GM18858 (cell line): Measurements from ENCODE around the gene C6orf136.
A peak's percentile ranks its signal among the peaks of the same experiment; 100 is the strongest.

ENCODE experiments used
- ATAC-seq: cut with Tn5 transposase; IDR thresholded peaks from one replicate; pipeline ENCODE4 v1.9.1; 2021; ENCODE audit not compliant: unreplicated experiment

C6orf136 gene

GRCh38 chr6:30615958-30616810, 30.7 kb upstream of the C6orf136 start:
- ATAC-seq: no peak

DNA sequence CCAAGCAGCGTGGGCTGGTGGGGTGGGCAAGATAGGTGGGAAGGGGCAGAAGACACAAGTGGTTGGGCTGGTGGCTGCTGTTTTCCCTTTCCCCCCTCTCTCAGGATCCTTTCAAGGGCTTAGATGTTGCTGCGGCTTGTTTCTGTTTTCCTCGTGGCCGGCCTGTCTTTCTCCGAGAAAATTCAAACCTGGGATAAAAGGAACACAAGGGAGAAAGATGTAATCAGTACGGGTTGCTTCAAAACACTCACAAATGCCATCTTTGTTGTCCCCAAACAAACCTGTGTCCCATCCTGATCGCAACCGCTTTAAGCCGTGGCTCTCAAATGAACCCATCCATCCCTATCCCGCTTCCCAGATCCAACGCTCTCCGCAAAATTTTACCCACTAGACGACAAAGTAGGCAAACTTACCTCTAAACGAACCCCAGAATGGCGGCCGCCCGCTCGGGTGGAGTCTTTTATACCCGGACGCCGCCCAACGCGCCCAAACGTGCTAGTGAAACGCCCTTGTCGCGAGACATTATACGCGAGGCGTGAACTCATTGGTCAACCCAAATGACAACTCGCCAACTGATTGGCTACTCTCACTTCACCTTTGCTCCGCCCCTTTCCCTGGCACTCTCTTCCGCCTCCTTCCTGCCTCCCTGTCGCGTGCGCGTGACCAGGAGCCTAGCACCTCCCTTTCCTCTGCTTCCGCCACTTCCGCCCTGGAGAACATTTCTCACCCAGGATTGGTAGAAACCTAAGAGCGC, 29.9 kb upstream of the C6orf136 start, which contains the start of gene PPP1R10:
TSS of gene PPP1R10 (minus strand) at position 433 of the 754 bp plus-strand sequence. CDS start 7,299 bp downstream, outside the sequence.
- peak; percentile 46 for ATAC-seq

DNA sequence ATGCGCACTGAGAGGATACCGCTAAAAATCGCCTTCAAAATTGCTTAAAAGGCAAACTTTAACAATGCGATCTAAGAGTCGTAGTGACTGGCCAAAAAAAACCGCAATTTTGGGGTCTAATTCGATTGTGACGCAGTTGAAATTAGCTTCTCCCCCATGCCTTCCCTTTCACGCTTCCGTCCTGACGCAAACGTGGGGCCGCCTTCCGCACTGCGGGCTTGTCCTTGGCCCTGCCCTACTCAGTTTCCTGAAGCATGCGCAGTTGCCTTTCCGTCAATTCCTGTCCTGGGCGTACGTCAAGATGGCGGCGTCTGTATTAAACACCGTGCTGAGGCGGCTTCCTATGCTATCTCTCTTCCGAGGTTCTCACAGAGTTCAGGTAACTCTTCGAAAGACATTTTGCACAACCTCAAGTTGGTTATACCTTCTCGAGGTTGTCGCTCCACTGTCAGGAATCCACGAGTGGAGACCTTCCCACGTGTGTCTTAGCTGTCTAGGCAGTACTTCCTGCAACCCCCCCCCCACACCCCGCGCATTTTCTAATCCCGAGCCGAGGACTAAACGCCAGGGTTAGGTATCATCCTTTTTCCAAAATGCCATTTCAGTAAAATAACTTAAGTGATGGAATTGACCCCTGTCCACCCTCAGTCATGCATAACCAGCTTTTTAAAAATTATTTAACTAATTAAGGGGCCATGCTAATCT, 29.2 kb upstream of the C6orf136 start, which contains the start of gene MRPS18B:
TSS of gene MRPS18B (plus strand) at position 276 of the 705 bp plus-strand sequence. CDS start at position 302, 26 bp downstream.
- peak; percentile 39 for ATAC-seq

- ATAC-seq: no peak
Observed at GRCh38 chr6:30618270-30618797, 28.6 kb upstream of the C6orf136 start.

- no peak for ATAC-seq
Observed at GRCh38 chr6:30619561-30619960, 27.4 kb upstream of the C6orf136 start.

- ATAC-seq: no peak
Observed at GRCh38 chr6:30625511-30625910, 21.4 kb upstream of the C6orf136 start.

- no peak for ATAC-seq
Observed at GRCh38 chr6:30626484-30627366, 20.2 kb upstream of the C6orf136 start, which contains the start of gene ATAT1. TSS of gene ATAT1 (plus strand) at chr6:30626874.

DNA sequence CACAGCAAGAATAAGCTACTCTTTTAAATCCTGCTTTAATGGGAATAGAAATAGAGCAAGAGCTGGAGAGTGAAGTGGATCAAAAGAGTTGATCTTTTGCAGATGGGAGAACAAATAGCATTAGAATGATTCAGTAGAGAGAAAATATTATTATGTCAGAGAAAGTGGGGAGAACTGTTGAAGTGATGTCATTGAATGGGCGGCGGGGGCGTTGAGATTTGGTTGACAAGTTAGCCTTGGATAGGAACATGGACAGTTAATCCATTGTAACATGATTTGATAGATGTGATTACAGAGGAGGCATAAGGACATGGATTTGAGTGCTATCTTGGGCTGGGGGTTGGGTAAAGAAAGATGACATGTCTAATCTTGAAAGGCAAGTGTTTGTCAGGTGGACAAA, 11.1 kb upstream of the C6orf136 start:
- no peak for ATAC-seq

- no peak for ATAC-seq
Observed at GRCh38 chr6:30640481-30640880, 6.5 kb upstream of the C6orf136 start.

GRCh38 chr6:30641048-30641447, 5.9 kb upstream of the C6orf136 start:
- ATAC-seq: no peak

- no peak for ATAC-seq
Observed at GRCh38 chr6:30643656-30644055, 3.3 kb upstream of the C6orf136 start.

- ATAC-seq: no peak
Observed at GRCh38 chr6:30644769-30645168, 2.2 kb upstream of the C6orf136 start.

GRCh38 chr6:30645989-30646388, 944 bp upstream of the C6orf136 start:
- ATAC-seq: no peak

DNA sequence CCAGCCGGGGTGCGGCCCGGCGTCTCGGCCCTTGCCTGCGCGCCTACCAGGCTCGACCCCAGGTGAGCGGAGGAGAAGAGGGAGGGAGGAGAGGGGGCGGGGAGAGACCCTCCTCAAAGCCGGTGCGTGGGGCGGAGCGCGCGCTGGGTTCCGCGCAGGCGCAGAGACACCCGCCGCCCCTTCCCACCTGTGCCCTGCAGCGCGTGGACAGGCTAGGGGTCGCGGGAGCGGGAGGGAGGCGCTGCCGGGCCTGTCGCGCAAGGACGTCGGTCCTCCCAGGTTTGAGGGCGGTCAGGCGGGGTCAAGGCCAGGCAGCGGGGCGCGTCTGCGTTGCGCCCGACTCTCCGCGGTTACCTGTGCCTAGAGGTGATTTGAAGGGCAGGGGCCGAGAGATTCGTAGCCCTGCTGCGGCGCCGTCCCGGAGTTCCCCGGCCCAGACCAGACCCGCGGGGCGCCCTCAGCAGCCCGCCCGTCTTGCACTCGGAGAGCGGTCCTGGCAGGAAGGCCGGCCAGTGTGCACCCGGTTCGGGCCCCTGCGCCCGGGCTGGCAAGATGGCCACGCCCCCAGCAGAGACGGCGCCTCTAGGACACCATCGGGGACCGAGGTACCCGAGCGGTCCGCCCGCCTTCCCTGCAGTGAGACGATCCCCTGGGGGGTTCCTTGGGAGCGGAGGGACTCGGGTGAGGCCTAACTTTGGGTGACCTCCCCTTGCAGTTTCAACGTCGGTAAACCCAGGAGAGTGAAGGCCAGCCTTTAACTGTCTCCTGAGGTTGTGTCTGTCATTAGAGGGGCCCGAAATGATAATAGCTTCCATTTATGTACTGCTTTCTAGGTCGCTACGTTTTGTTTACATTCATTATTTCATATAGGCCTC, 546 bp downstream of the C6orf136 start:
- peak; percentile 38 for ATAC-seq

- no peak for ATAC-seq
Observed at GRCh38 chr6:30651143-30651542, 4.2 kb downstream of the C6orf136 start.

GRCh38 chr6:30654798-30655742, 8.1 kb downstream of the C6orf136 start:
- no peak for ATAC-seq

DNA sequence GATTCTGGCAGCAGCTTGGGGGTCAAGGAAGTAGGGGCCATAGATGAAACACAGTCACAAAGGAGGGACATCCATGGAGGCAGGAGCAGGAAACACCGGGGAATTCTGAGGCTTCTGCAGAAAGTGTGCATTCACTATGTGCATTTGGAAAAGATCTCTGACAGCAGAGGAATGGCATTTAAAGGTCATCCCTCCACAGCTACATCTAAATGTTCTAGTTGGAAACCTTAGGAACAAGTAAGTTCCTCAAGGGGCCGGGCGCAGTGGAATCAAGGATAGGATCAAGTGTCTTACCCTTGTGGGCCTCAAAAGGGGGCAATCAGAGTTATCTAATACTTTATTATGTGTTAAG, 8.8 kb downstream of the C6orf136 start:
- no peak for ATAC-seq

- ATAC-seq: no peak
Observed at GRCh38 chr6:30656513-30656912, 9.6 kb downstream of the C6orf136 start.
